HG03039 (cell line): ENCODE measurements around the gene LMBRD2.
"Not testable (repeated sequence)": the region's sequence is repeated elsewhere in the genome, so short reads cannot be mapped to it uniquely, and the experiment has no call there.

ENCODE experiments used
- ATAC-seq: cut with Tn5 transposase; IDR thresholded peaks from one replicate; pipeline ENCODE4 v1.9.1; 2021; ENCODE audit warnings: mild to moderate bottlenecking, moderate library complexity; ENCODE audit not compliant: unreplicated experiment

LMBRD2 gene

DNA sequence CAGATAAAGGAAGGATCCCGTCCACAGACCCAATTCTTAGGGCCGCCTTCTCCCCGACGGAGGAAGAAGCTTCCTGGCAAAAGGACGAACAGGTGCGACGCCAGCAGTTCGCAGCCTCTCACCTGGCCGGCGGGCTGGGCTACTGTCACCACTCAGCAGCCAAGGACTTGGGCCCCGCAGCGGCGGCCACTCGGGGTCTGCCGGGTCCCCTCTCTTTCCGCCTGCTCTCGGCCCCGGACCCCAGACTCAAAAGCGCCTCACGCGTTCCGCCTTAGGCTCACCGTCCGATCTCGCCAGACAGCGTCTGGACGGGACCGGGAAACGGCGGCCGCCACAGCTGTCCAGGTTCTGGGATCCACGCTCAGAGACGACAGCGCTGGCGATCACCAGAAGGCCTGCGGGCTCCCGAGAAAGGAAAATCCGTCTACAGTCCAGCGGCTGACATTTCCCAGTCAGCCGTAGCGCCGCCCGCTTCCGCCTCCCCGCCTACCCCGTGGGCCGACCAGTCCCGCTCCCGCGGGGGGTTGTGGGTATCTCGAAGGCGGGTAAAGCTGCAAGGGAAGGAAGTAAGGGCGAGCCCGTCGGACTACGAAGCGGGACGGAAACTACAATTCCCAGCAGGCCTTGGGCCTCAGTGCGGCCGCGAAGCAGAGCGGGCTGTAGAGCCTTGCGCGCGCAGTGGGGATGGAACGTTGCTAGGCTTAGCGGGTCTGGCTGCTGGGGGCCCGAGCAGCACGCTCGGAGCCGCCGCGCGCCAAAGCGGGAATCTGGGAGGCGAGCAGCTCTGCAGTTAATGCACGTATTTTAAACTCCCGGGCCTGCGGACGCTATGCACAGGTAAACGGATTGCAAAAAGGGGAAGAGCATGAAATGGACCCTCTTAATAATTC, at the start of gene LMBRD2, which contains the start of gene SKP2:
Gene LMBRD2, minus strand, starts transcription at position 454 of the 890 bp plus-strand sequence. CDS start 8,538 bp downstream, outside the sequence.
Gene SKP2, plus strand, starts transcription at position 678 of the 890 bp plus-strand sequence. Its CDS starts 152 bp downstream, at position 830.
- peak; percentile 99 for ATAC-seq

DNA sequence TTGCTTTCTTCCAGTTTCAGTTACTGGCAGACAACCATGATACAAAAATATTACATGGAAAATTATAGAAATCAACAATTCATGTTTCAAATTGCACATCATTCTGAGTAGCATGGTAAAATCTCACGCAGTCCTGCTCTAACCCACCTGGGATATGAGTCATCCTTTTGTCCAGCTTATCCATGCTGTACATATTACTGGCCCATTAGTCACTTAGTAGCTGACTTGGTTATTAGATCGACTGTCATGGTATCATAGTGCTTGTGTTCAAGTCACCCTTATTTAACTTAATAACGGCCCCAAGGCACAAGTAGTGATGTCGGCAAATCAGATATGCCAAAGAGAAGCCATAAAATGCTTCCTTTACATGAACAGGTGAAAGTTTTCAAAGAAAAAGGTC, 48.8 kb upstream of the LMBRD2 start:
- ATAC-seq: no peak

DNA sequence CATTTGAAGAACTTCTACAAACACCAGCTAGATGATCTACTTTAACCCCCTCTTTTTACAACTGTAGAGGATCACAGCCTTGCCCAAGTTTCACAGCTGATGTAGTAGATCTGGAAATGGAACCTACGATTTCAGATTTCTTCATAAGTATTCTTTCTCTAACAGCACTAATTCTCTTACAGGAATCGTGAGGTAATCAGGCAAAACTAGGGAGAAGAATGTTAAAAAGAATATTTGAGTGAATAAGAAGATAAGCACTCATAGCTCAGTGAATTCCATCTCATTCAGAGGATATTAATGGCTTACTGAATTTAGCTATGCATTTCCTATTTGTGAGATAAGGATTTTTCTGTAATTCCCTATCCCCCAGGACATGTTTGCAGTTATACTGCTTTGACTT, 47.9 kb upstream of the LMBRD2 start:
- ATAC-seq: no peak

DNA sequence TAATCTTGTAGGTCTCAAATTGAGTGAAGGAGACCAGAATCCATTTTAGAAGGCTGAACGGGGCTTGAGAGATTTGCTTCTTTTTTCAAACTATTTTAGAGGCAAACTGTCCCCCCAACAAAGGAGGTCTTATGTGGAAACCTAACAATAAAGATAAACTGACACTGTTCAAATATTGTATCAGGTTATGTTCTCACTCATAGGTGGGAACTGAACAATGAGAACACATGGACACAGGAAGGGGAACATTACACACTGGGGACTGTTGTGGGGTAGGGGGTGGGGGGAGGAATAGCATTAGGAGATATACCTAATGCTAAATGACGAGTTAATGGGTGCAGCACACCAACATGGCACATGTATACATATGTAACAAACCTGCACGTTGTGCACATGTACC, 47.1 kb upstream of the LMBRD2 start:
- not testable (repeated sequence) for ATAC-seq

DNA sequence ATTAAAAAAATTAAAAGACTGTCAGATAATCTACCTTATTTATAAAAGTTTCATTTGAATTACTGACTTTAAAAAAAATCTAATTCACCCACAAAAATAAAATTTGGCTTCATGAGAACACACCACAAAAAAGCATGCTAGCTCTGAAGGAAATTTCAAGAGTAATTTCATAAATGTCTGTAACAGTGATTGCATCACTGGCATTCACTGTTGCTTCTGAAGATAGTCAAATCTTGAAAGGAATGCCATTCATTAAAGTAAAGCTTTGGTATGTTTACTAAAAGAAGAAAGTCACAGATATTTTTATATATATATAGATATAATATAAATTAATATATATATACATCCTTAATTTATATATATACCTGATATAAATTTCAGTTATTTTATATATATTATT, 46.6 kb upstream of the LMBRD2 start:
- no peak for ATAC-seq

DNA sequence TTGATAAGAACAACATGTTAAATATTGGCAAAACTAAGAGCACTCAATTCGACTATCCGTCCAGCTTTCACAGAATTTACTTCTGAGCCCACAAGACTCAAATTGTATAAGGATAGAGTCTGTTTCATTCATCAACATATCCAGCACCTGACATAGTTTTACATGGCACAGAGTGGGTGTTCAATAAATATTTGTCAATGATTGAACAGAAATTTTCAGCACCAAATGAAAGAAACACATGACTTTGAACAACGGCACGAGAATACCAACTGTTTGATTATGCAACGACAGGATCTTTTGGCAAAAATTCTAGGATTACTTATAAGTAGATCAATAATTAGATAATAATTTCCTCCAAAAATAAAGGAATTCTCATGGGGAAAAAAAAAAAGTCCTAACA, 42.1 kb upstream of the LMBRD2 start:
- ATAC-seq: no peak

DNA sequence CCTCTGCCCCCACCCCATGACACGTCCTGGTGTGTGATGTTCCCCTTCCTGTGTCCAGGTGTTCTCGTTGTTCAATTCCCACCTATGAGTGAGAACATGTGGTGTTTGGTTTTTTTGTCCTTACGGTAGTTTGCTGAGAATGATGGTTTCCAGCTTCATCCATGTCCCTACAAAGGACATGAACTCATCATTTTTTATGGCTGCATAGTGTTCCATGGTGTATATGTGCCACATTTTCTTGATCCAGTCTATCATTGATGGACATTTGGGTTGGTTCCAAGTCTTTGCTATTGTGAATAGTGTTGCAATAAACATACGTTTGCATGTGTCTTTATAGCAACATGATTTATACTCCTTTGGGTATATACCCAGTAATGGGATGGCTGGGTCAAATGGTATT, 32.7 kb upstream of the LMBRD2 start:
- not testable (repeated sequence) for ATAC-seq

DNA sequence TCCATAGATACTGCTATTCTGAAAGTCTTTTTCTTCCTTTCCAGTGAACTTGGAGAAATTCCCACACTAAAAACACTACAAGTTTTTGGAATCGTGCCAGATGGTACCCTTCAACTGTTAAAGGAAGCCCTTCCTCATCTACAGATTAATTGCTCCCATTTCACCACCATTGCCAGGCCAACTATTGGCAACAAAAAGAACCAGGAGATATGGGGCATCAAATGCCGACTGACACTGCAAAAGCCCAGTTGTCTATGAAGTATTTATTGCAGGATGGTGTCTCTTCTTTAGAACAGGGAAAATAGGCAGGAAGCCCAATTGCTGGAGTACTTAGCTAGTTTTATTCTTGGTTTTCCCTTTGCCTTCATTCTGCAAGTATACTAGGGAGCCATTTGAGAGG, 30.1 kb upstream of the LMBRD2 start:
- no peak for ATAC-seq

DNA sequence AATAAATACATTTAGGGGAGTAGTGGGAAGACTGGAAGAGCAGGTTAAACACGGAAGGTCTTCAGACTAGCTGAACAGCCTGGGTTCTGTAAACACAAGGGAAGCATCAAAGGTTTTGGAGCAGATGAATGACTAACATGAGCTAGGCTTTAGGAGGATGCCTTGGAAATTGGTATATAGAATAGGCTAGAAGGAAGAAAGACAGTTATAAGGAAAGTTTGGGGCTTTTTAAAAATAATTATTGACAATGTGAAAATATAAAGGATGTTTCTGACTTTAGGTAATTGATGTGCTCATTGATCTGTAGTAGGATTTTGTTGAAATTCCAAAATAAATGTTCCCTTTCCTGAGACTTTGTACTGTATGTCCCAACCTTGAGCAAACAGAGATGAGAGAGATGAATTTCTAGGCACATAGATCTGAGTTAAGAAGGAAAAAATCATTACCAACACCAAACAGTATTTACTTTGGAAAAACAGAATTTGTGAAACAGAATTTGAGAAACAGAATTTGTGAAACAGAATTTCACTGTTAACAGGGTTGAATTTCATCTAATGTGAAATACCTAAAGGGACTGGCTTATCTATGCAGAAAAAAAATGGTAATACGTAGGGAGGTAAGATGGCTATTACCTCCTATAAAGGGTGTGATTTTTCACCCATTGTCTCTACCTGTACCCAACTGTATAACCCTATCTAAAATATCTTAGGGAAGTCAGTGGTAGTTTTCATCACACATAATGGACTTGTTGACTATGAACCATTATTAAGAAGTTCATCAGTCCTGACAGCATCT, 29.1 kb upstream of the LMBRD2 start:
- ATAC-seq: no peak

DNA sequence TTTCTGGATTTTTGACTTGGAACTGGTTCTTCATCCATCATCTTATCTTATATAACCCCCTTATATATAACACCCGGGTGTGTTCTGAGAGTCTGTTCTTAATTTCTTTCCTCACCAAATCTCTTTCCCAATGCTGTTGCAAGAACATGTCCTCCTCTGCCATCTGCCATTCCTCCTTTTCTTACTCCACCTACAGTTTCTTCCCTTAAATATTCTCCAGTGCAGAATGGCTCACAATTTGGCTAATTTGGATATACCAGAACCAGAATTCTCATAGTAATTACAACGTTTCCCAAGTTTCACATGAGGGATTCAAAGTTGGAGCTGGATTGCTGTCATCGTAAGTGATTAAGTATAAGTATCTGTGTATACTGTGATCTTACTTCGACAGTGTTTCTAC, 28.3 kb upstream of the LMBRD2 start:
- ATAC-seq: no peak

DNA sequence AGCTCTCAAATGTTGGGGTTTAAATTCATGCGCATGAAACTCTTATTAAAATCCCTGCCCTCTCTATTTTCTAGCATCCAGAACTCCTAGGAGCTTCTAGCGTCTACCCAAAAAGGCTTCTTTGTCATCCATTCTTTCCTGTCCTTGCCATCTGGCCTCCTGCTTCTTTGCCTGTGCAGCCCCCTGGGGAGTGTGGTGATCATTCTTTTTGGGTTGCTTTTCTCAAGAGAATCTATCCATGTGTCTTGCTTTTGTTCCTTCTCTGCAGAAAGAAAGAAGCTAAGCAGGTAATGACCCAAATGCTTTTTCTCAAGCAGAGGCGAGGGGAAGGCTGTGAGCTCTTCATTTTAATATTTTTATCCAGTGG, 26.8 kb upstream of the LMBRD2 start:
- no peak for ATAC-seq

DNA sequence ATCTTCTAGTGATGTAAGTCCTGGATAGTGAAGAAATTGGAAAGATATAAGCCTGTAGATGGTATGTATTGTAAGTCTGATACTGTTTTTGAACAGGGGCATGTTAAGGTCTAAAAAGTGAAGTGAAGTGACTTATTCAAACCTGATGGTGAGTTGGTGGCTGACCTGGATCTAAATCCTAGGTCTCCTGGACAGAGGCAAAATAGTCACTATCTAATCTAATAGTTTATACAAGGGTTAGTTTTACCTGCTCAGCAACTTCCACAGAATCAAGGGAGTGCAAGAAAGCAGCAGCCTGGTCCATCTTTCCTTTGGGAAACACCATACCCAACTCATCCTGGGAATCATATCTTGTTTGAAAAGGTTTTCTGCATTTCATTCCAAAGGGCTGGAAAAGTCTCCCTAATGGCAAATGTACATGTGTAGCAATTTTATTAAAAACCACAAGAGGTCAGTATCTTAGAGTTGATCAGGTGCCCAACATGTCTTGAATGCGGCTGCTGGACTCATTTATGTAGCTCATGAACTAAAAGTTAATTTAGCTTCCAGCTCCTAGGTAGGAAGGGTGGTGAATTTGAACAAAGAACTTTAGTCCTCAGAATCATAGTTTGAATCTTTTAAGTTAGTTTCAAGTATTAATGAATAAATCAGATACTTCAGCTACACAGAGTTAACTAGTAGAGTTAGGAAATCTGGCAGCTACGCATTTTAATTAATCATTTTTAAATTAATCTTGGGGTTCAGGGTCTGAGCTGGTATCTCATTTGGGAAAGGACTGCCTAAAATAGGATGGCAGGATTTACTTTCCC, 26.2 kb upstream of the LMBRD2 start:
- no peak for ATAC-seq

DNA sequence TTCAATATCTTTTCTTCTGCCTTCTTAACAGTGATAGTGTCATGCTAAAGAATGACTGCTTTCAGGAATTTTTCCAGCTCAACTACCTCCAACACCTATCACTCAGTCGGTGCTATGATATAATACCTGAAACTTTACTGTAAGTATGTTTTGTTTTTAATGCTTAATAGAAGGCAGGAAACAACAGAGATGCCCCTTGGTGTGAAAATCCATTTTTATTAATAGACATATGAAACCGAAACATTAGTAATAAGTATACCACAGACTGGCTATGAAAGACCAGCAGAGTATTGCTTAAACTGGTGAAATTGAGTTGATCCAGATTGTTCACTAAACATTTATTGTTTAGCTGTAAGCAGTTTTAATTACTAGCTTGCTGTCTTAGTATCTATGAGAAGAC, 25.5 kb upstream of the LMBRD2 start:
- peak; percentile 95 for ATAC-seq

DNA sequence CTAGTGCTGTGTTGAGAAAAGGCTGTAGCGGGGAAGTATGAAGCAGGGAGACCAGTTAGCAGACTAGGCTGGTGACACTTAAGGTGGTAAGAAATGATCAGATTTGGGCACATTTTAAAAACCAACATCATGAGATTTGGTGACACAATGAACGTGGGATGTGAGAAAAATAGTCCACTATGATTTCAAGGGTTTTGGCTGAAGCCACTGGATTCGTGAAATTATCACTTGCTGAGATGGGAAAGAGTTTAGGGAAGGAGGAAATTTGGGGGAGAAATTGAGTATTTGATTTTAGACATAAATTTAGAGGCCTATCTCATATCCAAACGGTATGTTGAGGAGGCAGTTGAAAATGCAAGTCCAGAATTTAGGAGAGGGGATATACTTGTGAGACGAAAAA, 23.4 kb upstream of the LMBRD2 start:
- no peak for ATAC-seq

DNA sequence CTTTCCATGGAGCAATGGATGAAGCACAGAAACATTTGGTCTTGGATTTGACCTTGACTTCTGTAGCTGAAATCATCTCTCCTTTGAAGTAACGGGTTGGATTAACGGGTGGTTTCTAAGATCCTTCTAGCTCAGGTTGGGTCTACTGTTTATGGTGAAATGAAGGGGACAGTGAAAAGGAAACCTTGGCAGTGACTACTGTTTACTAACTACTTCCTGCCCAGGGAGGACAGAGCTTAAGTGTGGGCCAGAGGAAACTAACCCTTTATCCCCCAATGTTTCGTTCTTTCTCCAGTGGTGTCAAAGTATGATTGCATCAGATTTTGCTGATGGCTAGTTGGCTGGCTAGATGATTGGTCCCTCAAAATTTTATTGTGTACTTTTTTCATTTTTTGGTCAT, 22.4 kb upstream of the LMBRD2 start:
- no peak for ATAC-seq

DNA sequence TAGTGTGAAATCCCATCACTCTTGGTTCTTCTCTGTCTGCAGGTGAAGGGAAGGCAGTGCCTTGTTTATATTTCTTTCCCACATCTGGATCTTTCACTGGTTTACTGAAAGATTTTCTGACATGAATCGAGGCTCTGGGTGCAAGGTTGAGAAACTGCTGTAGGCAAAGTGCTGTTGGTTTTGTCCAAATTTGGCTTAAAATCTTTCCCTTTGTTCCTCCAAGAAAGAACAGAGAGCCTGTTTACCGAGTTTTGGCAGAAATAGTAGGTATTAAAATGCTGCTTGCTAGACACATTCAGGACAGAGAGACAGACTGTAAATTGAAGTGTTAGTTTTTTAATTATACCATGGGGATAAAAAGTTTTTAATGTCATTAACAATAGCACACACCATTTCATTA, 21.7 kb upstream of the LMBRD2 start:
- ATAC-seq: no peak

DNA sequence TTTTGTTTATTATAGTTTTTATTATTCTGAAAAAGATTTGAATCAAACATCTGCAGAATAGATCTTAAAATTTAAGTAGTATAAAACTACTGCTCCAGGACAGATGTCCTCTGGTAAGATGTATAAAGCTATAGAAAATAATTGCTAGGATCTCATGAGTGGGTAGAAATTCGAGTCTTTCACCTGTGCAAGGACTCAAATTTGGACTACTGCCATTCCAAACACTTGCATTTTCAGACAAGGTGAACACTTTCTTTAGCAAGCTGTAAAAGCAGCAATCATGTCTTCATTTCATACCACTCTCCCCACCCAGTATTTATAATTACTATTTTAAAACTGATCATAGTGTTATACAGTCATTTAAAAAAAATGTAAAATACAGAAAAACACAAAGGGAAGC, 20.9 kb upstream of the LMBRD2 start:
- no peak for ATAC-seq

DNA sequence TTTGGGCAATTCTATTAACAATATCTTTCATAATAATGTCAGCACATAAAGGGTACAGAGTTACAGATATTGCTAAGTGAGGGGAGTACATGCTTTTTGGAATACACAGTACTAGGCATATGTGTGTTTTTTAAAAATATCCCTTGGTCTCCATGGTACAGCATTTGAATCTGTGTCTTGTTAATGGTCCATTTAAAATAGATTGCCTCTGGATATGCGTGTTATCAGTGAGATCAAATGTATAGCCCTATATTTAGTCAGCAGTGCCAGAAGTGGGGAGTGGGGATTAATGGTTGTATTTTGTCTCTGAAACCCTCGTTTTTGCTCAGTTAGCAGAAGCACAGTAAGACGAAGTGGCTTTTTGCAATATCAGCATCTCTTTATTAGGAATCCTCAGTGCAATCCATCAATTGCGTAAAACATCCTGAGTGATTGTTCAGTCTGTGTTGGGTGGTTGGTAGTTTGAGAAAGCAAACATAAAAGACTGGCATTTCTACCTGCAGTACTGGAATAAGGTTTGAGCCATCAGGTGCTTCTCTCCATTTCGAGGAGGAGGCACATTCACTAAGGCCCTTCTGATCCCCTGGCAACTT, 19.2 kb upstream of the LMBRD2 start:
- no peak for ATAC-seq

DNA sequence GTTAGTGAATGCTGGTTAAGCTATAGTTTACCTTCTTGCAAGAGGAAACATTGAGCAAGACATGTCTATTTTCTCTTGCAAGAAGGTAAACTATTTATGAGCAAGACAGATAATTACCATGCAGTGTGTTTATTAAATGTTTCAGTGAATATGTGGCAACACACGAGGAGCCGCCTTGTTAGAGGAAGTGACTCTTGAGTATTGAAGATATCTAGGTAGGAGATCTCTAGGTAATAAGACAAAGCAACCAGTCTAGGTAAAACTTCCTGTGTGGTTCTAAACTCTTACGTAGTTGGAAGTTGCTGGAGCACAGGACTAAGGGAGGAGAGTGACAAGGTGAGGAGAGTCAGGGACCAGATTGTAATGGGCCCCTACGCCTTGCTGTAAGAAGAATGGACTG, 17.1 kb upstream of the LMBRD2 start:
- ATAC-seq: no peak

DNA sequence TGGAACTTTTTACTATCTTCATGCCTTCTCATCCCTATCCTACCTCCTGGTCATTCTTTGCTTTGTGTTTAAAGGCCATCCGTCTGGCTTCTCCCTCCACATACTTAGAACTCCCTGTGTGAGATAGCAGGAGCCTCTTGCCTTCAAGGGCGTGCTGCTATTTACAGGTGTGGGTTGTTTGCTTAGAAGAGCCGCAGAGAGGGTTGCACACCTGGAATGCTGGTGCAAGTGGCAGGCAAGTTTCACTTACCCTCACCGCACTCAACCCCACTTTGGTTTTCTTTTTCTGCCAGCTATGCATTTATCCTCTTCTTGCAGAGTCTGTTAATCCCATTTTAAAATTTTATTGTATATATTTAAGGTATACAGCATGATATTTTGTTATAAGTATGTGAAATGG, 12.8 kb upstream of the LMBRD2 start:
- ATAC-seq: no peak
